GM18520 (cell line): ENCODE results near the gene FBN1.
A peak's percentile ranks its signal among the peaks of the same experiment; 100 is the strongest.

ENCODE experiments used
- ATAC-seq: cut with Tn5 transposase; IDR thresholded peaks from one replicate; pipeline ENCODE4 v1.9.1; 2021; ENCODE audit not compliant: unreplicated experiment

Gene FBN1

GRCh38 chr15:48440084-48440483 lies 205.4 kb downstream of the FBN1 start:
- ATAC-seq: no peak

DNA sequence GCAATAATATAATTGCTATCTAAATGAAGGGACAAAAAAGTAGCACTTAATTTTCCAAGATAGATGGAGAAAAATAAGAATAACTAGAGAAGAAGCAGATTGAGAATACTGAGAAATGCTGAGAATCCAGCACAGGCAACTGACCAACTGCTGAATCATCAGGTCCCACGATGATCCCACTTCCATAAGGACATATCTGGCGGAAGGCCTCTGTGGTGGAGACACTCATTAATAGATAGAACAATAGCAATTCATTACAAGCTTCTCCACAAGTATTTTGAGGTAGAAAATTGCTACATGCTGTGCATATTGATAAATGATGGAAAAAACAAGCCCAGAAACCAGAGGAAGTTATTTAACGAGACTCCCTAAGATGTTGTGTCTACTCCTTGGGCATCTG lies 208.3 kb downstream of the FBN1 start:
- no peak for ATAC-seq

GRCh38 chr15:48435321-48435720 lies 210.2 kb downstream of the FBN1 start:
- ATAC-seq: no peak

DNA sequence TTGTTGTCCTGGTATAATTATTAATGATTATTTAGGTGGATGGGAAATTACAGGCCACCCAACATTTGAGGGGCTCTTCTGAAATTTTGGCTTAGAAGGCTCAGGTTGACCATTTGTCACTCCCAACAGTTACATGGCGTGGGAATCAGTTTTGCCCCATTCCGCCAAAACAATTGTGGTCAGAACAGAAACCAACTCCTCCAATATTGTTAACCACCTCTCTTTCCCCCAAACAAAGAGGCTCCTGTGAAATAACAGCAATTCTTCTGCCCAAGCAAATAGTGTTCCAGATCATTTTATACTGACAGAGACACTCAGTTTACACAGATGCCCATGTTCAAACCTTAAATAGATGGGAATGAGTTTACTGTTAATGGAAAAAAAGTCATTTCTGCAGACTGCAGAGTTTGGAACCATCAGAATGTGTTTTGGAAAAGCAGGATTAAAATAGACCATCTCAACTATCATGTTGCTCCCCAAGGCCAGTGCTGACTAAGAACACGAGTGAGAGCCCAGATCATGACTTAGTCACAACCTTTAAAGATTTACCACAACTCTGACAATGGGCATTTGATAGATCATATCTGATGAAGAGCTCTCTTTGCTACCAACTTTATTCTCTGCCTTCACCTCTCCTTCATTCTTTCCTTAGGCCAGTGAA lies 212.2 kb downstream of the FBN1 start:
- ATAC-seq: peak; percentile 74

GRCh38 chr15:48432688-48433087 lies 212.8 kb downstream of the FBN1 start:
- no peak for ATAC-seq

GRCh38 chr15:48427960-48428547 lies 217.5 kb downstream of the FBN1 start:
- no peak for ATAC-seq

- no peak for ATAC-seq
These were observed 218.0 kb downstream of the FBN1 start for GRCh38 chr15:48427479-48427878.

GRCh38 chr15:48426941-48427340 lies 218.6 kb downstream of the FBN1 start:
- ATAC-seq: no peak

- no peak for ATAC-seq
These were observed 219.5 kb downstream of the FBN1 start for GRCh38 chr15:48426044-48426443.

- ATAC-seq: no peak
These were observed 220.5 kb downstream of the FBN1 start for GRCh38 chr15:48425051-48425450.

DNA sequence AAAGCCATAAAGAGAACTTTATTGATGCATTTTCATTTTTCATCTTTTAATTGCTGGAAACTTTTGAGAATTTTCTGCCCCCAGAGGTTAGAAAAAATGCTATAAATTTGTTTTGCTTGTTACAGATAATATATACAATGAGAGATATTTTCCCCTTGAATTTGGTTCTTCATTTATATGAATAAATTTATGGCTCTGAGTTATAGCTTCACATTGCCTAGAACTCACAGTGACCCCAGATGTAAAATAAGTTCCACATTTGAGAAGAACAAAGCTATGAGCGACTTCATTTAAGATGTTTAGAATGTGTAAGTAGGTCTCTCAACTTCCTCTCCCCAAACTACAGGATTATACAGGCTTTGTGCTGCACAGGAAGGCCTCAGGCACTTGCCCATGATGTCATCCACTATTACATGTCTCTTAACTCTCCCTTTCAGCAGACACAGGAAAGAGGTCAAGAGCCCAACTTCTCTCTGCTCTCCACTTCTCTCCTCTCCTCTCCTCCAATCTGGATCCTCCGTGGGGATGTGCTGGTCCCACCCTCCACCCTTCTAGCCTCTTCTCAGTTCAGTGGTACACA lies 221.5 kb downstream of the FBN1 start:
- no peak for ATAC-seq

DNA sequence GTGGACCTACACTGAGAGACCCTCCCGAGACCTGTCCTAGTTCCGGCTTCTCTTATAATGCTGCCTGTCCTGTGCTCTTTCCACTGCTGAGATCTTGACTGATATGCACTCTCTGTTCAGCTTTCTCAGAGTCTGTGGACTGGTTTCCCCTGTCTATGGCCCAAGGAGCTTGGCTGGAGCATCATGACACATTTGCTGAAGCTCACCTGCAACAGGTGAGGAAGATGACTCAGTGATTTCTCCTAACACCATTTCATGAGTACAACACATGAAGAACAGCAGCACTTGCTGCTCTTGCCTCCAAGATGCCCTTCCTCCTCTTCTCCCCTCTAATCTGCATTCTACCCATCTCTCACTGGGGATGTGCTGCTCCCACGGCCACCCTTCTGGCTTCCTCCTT lies 222.2 kb downstream of the FBN1 start:
- no peak for ATAC-seq

DNA sequence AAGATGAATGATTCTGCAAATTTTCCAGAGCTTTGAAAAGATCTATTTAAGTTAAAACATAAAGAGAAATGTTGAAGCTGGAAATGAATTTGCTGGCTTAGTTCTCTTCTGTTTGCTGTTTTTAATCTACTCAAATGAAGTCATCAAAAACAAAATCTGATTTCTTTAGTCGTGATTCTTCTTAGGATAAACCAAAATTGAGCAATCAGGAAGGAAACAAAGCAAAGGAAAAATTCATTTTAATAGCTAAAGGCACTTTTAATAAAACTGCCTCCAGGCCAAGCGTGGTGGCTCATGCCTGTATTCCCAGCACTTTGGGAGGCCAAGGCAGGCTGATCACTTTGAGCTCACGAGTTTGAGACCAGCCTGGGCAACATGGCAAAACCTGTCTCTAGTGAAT lies 223.1 kb downstream of the FBN1 start:
- ATAC-seq: no peak

GRCh38 chr15:48421362-48421761 lies 224.1 kb downstream of the FBN1 start:
- no peak for ATAC-seq

- no peak for ATAC-seq
These were observed 225.6 kb downstream of the FBN1 start for GRCh38 chr15:48419896-48420295.

GRCh38 chr15:48418343-48418742 lies 227.2 kb downstream of the FBN1 start:
- no peak for ATAC-seq

DNA sequence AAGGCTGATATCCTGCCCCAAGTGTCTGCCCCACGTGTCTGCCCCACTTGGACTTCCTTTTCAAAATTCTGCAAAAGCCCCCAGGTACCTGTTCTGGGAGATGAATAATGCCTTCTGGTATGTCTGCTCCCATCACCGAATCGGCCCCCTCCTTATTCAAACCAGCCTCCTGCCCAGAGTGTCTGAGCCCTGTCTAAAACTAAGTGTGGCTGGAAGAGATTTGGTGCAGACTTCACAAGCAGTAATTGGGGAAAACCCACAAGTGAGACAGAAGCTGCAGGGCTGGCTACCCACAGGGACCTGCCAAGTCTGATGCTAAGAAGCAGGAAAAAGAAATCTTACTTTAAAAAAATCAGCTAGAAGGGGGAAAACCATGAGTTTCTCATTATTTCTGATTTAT lies 229.2 kb downstream of the FBN1 start:
- no peak for ATAC-seq

GRCh38 chr15:48415036-48415886 lies 230.2 kb downstream of the FBN1 start:
- no peak for ATAC-seq

GRCh38 chr15:48414015-48414414 lies 231.5 kb downstream of the FBN1 start:
- ATAC-seq: no peak

DNA sequence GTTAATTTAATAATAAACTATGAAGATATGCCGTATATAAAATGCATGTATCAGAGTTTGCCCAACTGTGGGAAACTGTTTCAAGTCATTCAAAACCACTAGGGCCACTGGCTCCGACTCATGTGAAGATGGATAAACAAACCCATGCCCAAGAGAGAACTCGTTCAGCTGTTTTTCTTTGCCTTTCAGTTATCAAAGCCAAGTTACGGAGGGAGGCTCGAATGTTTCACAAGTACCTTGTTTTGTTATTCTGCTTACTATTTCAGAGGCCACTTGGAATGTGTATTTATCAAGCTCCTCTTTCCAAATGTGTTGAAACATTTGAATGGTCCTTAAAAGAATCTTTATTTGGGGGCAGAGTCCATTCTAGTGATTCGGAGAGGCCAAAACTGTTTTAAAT lies 232.2 kb downstream of the FBN1 start:
- ATAC-seq: no peak

- no peak for ATAC-seq
These were observed 233.4 kb downstream of the FBN1 start for GRCh38 chr15:48411971-48412591.
